ENCODE data around the gene LHPP.
"Not testable (repeated sequence)": the region's sequence is repeated elsewhere in the genome, so short reads cannot be mapped to it uniquely, and the experiment has no call there.

LHPP gene, protein sequence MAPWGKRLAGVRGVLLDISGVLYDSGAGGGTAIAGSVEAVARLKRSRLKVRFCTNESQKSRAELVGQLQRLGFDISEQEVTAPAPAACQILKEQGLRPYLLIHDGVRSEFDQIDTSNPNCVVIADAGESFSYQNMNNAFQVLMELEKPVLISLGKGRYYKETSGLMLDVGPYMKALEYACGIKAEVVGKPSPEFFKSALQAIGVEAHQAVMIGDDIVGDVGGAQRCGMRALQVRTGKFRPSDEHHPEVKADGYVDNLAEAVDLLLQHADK

DNA sequence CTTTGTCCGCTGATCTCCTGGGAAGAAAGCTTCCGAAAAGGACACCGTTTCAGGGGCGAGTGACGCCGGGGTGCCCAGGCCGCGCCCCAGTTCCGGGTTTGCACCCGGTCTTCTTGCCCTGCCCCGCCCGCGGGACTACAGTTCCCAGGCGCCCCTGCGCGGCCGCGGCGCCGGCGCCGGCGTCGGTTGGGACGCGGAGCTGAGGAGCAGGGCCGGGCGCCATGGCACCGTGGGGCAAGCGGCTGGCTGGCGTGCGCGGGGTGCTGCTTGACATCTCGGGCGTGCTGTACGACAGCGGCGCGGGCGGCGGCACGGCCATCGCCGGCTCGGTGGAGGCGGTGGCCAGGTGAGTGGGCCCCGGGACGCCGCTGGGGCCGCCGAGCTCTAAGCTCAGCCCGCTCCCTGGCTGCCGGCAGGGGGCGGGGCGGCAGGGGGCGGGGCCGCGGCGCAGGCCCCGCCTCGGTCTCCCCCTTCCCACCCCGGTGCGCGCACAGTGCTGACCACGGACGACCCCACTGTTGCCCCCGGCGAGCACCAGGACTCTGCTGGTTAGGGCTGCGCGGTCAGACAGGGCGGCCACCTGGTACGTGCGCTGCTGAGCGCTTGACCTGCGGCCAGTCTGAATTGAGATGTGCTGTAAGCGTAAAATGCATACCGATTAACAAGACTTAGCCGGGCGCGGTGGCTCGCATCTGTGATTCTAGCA, at the start of gene LHPP:
Gene LHPP, plus strand, starts transcription at position 182 of the 706 bp plus-strand sequence. Its CDS starts 40 bp downstream, at position 222.
- DNase-seq: peak; percentile 86 to 88

DNA sequence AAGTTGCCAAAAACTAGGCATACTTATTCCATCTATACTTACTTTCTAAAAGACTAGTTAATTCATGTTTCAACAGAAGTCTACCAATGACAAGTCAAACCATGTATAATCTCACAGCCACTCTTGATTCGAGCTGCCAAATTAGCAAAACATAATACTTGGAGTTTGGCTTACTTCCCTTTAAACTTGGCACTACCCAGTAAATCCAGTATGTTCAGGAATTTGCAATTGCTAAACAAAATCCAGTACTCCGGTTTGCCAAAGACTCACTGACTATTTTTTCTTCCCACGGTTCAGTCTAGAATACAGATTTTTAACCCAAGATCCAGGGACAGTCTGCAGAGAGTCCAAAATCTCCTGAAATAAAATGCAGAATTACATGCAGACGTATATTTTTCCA, 47.5 kb upstream of the LHPP start:
- no peak for DNase-seq

DNA sequence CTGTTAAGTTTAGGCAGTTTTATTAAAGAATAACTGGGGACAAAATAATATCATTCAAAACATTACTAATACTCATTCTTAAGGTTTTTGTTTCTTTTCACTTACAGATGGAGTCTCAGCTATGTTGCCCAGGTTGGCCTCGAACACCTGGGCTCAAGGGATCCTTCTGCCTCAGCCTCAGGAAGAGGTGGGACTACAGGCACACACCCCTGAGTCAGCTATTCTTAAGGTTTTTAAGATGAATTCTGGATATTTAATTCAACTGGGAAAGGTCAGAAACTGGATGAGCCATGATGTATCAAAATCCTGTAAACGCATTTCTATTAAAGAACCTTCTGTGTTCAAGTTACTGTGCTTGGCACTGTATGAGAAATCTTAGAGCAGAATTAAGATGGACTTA, 46.4 kb upstream of the LHPP start:
- DNase-seq: no peak

DNA sequence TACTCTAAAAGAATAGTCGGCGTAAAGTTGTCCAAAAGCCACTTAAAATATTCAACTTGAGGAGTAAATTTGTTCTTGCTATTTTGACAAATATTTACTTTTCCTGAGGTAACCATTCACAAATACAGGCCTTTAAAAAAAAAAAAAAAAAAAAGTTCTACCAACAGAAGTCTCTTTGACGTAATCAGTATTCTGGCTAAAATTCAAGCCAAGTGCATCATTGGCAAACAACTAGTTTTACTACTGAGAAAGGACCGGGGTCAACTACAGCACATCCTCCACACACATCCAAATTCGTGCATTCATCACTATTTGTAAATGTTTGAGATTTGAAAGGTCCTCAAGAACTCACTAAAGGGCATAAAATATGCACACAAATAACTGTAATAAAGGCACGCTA, 44.9 kb upstream of the LHPP start:
- no peak for DNase-seq

DNA sequence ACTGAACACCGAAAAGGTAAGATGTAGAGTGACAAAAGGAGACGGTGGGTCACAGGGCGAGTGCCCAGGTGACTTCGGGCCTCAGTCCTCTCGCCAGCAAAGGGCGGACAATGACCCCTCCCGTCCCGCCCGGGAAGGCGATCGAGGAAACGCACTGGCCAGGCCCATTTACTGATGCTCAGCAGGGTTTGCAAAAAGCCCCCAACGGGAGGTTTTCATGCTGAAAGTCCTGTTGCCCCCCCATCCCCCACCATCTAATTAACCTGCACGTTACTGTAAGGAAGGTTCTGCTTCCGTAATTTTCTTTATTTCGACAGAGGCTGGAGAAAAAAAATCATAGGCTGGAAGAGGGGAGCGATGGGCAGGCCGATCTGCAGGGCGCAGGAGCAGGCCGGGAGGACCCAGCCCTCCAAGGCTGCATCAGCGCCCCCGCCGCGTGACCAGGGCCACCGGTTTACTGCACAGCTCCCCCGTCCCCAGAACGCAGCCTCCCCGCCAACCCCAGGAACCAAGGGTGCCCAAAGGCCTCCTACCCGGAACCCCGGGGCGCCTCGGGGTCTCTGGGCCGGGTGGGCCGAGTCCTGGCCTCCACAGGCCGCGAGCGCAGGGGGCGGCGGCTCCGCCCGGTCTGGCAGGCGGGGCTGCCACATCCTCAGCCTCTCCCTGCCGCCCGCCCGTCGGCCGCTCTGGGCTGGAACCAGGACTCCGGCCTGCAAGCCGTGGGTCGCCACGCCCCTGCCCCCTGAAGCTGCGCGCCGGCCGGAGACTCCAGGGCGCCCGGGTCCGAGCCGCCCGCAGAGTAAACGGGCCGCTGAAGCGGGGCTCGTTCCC, 43.5 kb upstream of the LHPP start:
- peak; percentile 46 to 58 for DNase-seq

DNA sequence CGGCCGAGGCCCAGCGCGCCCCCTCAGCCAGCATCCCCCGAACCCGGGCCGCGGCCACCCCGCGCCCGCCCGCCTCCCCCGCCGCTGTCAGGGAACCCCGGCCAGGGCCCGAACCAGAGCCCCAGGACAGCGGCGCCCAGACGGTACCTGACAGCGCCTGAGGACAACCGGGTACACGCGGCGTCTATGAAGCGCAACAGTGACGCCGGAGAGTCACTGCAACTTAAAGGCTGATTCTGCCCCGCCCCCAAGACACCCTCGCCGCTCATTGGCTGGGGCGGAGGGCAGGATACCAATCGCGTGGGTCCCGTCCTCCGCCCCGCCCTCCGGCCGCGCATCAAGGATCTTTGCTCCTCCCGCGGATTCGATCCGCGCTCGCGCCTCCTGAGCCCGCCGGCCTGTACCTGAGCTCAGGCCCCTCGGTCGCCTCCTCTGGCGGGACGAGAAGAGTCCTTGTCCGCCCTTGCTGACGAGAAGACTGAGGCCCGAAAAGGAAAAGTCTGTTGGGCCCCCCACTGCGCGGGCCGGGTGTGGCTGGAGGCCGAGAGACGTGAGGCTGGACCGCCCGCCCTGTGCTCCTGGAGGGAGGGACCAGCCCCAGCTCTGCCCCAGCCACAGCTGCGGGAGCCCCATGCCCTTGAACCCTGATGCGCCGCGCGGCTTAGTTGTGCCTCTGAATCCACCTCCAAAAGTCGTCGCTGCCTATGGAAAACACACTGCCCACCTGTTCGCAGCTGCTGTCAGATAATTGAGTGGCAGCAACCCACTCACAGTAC, 42.7 kb upstream of the LHPP start, which contains the start of gene OAT:
Gene OAT, minus strand, starts transcription at position 198 of the 776 bp plus-strand sequence. CDS start 6,752 bp downstream, outside the sequence.
- DNase-seq: peak; percentile 97 to 98

DNA sequence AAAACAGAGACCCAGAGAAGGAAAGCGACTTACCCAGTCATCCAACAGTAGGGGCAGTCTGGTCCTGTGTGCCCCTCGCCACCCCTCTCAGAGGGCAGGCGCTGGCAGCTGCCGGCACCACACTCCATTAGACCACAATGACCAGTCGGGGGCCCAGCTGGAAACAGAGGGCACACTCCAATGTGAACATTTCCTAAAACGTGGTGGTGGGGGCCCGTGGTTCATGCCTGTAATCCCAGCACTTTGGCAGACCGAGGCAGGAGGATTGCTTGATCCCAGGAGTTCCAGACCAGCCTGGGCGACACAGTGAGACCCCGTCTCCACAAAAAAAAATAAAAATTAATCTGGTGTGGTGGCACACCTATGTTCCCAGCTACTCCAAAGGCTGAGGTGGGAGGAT, 42.0 kb upstream of the LHPP start:
- no peak for DNase-seq

DNA sequence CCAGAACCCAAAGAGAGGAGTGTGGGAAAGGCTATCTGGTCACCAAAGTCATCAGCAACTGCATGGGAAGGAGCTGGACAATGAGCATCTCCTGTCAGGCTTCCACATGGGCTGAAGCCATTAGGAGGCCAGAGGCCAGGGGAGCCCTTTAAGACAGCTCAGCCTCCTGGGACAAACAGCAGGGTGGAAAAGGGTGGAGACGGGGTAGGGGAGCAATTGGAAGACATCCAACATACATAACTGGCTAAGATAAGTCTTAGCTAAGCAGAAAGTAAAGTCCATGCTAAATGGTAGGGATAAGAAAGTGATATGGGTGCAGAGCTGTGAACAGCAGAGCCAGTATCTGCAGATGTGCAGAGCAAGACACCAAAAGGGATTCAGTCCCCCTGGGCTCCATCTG, 41.4 kb upstream of the LHPP start:
- DNase-seq: no peak

DNA sequence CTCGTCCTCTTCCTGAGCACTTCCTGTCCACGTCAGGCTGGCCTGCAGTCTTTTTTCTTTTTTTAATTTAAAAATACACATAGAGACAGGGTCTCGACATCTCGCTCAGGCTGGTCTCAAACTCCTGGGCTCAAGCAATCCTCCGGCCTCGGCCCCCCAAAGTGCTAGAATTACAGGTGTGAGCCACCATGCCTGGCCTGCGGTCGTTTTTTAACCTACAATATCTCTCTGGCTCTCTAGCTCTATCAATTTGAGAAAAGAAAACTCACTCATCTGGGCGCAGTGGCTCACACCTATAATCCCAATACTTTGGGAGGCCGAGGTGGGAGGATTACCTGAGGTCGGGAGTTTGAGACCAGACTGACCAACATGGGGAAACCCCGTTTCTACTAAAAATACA, 38.9 kb upstream of the LHPP start:
- DNase-seq: no peak

DNA sequence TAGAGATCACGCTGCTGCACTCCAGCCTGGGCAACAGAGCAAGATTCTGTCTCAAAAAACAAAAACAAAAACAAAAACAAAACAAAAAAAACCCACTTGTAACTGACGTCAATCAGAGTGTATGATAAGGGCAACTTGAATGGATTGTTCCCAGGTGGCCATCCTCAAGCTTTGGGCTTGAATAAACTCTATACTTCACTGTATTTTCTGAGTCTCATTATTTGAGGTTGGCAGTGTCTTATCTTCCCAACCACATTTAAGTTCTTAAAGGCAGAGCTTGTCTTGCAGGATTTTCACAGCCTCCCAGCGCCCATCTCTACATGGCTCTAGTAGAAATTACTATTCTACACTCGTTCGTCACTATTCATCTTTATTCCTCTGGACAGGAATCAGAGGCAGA, 37.8 kb upstream of the LHPP start:
- no peak for DNase-seq

DNA sequence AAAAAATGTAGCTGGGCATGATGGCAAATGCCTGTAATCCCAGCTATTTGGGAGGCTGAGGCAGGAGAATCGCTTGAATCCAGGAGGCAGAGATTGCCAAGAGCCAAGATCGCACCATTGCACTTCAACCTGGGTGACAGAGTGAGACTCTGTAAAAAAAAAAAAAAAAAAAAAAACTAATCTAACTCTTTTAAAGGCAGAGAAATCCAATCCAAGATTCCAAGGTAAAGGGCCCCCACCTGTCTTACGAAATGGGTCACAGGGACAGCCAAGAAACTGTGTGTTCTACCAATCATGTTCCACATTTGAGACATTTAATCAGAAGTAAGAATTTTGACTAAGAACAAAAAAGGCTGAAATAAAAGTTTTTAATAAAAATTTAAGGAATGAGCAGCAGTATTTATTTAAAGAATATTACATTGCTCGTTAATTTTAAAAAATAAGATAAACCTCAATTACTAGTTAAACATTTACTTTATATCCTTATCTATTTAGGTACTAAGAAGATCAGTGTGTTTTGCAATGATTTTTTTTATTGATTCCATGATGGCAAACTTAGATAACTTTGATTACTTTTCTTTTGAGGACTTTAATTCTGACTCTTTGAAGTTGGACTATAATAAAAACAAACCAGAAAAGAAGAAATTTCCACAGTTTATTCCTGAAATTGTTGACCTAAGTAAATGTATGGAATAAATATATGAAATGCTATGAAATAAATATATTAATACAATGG, 36.2 kb upstream of the LHPP start:
- DNase-seq: no peak

DNA sequence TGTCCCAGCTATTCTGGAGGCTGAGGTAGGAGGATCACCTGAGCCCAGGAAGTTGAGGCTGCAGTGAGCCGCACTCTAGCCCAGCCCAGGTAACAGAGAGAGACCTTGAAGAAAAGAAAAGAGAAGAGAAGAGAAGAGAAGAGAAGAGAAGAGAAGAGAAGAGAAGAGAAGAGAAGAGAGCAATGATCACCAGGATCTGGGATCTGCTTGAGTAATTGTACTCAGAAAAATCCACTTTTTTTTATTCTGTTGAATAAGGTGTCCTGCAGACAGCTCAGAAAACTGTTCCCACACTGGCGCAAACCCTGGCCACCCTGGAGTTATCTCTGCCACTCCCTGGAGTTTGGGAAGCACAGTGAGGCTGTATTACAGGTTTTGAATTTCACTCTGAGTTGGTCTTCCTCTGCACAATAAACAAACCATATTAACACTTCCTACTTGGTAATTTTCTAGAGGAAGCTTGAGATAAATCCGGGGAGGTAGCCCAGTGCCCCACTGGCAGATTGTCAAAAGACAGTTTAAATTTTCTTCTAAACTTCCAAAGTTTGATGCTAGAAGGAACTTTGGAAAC, 33.3 kb upstream of the LHPP start:
- no peak for DNase-seq

DNA sequence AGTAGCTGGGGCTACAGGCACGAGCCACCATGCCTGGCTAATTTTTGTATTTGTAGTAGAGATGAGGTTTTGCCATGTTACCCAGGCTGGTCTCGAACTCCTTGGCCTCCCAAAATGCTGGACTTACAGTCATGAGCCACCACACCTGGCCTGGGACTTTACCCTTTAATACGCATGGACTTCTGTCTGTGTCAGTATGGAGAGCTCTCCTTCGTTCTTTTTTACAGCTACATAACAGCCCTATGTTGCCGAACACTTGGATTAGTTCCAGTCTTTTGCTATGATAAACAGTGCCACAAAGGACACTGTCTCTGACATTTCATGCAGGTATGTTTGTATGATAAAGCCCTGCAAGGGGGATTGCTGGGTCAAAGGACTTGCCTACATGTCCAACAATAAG, 32.0 kb upstream of the LHPP start:
- no peak for DNase-seq

DNA sequence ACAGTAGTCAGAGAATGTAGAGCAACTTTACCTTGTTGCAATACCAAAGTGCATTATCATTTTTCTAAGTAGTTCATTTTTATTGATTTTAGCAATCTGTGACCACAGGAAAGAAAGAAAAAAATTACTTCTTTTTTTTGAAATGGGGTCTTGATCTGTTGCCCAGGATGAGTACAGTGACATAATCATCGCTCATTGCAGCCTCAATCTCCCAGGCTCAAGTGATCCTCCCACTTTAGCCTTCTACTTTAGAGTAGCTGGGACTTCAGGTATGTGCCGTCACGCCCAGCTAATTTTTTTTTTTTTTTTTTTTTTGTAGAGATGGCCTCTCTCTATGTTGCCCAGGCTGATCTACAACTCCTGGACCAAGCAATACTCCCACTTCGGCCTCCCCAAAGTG, 31.5 kb upstream of the LHPP start:
- no peak for DNase-seq

DNA sequence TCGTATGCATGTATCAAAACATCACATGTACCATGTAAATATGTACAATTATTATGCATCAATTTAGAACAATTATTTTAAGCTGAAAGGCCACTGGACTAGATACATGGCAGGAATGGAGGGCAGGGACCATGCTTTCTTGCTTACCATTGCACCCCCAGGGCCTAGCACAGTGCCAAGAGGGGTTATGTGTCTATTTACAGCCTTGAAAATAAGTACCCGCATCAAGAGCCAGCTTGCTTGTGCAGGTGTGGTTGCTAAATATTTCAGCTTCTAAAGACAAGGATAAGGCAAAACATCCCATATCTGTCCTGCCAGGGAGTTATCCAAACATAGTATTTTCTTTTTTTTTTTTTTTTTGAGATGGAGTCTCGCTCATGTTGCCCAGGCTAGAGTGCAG, 28.2 kb upstream of the LHPP start:
- DNase-seq: no peak

DNA sequence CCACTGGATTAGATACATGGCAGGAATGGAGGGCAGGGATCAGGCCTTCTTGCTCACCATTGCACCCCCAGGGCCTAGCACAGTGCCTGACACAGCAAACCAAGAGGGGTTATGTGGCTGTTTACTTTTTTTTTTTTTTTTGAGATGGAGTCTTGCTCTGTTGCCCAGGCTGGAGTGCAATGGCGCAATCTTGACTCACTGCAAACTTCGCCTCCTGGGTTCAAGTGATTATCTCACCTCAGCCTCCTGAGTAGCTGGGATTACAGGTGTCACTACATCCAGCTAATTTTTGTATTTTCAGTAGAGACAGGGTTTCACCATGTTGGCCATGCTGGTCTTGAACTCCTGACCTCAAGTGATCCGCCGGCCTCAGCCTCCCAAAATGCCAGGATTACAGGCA, 25.9 kb upstream of the LHPP start:
- DNase-seq: not testable (repeated sequence)

DNA sequence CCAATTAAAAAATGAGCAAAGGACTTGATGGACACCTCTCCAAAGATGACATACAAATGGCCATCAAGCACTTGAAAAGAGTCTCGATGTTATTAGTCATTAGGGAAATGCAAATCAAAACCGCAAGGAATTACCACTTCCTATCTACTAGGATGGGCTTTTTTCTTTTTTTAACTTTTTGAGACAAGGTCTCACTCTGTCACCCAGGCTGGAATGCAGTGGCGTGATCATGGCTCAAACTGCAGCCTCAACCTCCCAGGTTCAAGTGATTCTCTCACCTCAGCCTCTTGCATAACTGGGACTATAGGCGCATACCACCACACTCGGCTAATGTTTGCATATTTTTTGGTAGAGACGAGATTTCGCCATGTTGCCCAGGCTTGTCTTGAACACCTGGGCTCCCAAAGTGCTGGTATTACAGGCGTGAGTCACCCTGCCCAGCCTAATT, 25.4 kb upstream of the LHPP start:
- no peak for DNase-seq

DNA sequence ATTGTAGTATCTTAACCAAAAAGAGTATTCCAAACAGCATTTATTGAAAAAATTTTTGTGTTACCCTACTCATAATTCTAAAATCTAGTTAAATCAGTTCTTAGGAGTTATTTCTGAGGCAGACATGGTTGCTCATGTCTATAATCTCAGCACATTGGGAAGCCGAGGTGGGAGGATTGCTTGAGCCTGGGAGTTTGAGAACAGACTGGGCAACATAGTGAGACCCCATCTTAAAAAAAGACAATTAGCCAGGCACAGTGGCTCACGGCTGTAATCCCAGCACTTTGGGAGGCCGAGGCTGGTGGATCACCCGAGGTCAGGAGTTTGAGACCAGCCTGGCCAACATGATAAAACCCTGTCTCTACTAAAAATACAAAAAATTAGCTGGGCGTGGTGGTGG, 19.9 kb upstream of the LHPP start:
- DNase-seq: not testable (repeated sequence)

DNA sequence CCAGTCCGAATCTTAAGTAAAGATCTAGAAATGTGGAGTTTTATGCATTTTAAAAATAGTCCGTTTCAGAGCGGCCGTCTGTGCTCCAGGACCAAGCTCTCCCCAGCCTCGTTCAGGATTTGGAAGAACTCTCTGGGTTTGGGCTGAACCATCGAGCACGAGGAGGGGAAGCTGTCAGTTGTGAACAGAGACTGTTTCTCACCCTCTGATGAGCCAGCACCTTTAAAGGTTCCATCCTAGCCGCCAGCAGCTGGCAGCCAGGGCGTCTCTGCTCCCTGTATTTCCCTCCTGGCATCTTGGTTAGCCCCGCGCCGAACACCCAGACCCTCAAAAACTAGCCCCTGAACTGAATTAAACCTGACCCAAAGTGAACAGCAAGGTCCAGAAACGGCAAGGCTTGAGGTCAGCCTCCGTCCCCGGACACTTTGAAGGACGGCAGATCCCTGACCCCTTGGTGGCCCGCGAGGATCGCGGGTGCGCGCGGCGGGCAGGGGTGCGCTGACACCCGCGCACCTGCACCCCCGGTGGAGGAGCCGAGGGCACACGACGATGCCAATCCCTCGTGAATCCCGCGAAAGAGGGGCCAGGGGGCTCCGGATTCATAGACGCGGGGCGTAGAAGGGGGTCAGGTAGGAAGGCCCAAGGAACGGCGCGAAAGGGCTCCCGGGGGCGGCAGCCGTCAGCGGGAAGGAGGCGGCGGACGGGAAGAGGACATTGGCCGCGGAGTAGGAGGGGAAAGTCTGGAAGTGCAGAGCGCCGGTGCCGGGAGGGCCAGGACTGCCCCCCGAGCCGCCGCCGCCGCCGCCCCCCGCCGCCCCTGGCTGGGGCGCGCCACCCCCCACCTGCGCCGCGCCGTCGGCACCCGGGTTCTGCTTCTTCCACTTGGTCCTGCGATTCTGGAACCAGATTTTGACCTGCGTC, 14.5 kb upstream of the LHPP start:
- DNase-seq: no peak

DNA sequence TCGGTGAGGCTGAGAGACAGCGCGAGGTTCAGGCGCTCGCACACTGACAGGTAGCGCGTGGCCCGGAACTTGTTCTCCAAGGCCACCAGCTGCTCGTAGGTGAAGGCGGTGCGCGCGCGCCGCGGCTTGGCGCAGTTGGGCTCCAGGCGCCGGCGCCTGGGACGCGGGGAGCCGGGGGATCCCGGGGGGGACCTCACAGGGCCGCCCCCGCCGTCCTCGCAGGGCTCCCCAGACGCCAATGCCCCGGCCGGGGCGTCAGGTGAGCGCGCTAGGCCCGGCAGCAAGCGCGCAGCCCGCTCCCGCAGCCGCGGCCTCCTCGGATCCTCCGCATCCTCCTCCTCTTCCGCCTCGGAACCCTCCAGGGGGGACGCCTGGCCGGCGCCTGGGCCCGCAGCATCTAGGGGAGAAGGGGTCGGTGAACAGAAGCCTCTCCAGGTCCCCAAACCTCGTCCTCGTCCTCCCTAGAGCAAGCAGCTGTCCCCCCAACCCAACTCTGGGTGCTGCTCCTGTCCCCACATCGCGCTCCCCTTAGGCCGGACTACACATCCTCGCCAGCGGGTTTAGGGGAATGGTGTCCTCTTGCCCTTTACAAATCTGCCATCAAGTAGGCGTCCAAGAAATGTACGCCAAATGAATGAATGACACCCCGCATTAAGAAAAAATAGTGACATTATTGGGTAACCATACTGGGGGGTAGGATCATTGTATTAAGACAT, 13.7 kb upstream of the LHPP start:
- no peak for DNase-seq
